ENCODE results near the gene RMDN3.

The RMDN3 gene

GRCh38 chr15:40796041-40796440, 41.0 kb upstream of the RMDN3 start:
- DNase-seq (ENCODE audit: extremely low read depth, insufficient read length) = no peak
- TF ChIP-seq CTCF (IDR thresholded peaks at IDR 0.05; ENCODE audit: insufficient read depth, low read length, poor library complexity, severe bottlenecking) = no peak
- no peaks in the 10 kb centered on the region for H3K27me3 ChIP-seq (replicated peaks; ENCODE audit: control insufficient read depth, insufficient read depth, low read length)
- H3K36me3 ChIP-seq (ENCODE audit: control insufficient read depth, insufficient read depth, low read length) = no peaks in the 10 kb centered on the region
- no peak overlapping the region for H3K4me3 ChIP-seq (replicated peaks; ENCODE audit: low read depth, low read length)

- no peak for DNase-seq (ENCODE audit: extremely low read depth, insufficient read length)
- no peak overlapping the region for H3K4me3 ChIP-seq (replicated peaks; ENCODE audit: low read depth, low read length)
- no peak for TF ChIP-seq CTCF (IDR thresholded peaks at IDR 0.05; ENCODE audit: insufficient read depth, low read length, poor library complexity, severe bottlenecking)
- peaks cover 1% of the 10 kb centered on the region; the same call in 1 of the 2 replicates for H3K36me3 ChIP-seq (ENCODE audit: control insufficient read depth, insufficient read depth, low read length)
- no peaks in the 10 kb centered on the region for H3K27me3 ChIP-seq (replicated peaks; ENCODE audit: control insufficient read depth, insufficient read depth, low read length)
These were observed 38.3 kb upstream of the RMDN3 start for GRCh38 chr15:40793216-40793989.

- Histone ChIP-seq H3K36me3 (ENCODE audit: control insufficient read depth, insufficient read depth, low read length) (peaks cover 1% of the 10 kb centered on the region; the same call in 1 of the 2 replicates), H3K4me3 (replicated peaks; ENCODE audit: low read depth, low read length) (no peak overlapping the region), H3K27me3 (replicated peaks; ENCODE audit: control insufficient read depth, insufficient read depth, low read length) (no peaks in the 10 kb centered on the region)
- TF ChIP-seq CTCF (IDR thresholded peaks at IDR 0.05; ENCODE audit: insufficient read depth, low read length, poor library complexity, severe bottlenecking) = no peak
- no peak for DNase-seq (ENCODE audit: extremely low read depth, insufficient read length)
These were observed 37.3 kb upstream of the RMDN3 start for GRCh38 chr15:40792394-40792793.

- no peak for DNase-seq (ENCODE audit: extremely low read depth, insufficient read length)
- Histone ChIP-seq H3K36me3 (ENCODE audit: control insufficient read depth, insufficient read depth, low read length) (peaks cover 1% of the 10 kb centered on the region; the same call in 1 of the 2 replicates), H3K27me3 (replicated peaks; ENCODE audit: control insufficient read depth, insufficient read depth, low read length) (no peaks in the 10 kb centered on the region), H3K4me3 (replicated peaks; ENCODE audit: low read depth, low read length) (no peak overlapping the region)
- no peak for TF ChIP-seq CTCF (IDR thresholded peaks at IDR 0.05; ENCODE audit: insufficient read depth, low read length, poor library complexity, severe bottlenecking)
These were observed 35.7 kb upstream of the RMDN3 start for GRCh38 chr15:40790718-40791117.

GRCh38 chr15:40789999-40790398, 34.9 kb upstream of the RMDN3 start:
- no peak for DNase-seq (ENCODE audit: extremely low read depth, insufficient read length)
- H3K27me3 ChIP-seq (replicated peaks; ENCODE audit: control insufficient read depth, insufficient read depth, low read length) = no peaks in the 10 kb centered on the region
- no peak for TF ChIP-seq CTCF (IDR thresholded peaks at IDR 0.05; ENCODE audit: insufficient read depth, low read length, poor library complexity, severe bottlenecking)
- no peak overlapping the region for H3K4me3 ChIP-seq (replicated peaks; ENCODE audit: low read depth, low read length)
- H3K36me3 ChIP-seq (ENCODE audit: control insufficient read depth, insufficient read depth, low read length) = peaks cover 1% of the 10 kb centered on the region; the same call in 1 of the 2 replicates

Measured in GM06990 (cell line).